GM18498 (cell line): ENCODE data around the gene LRRC27.

ENCODE experiments used
- ATAC-seq: cut with Tn5 transposase; IDR thresholded peaks from one replicate; pipeline ENCODE4 v1.9.1; 2021; ENCODE audit warnings: mild to moderate bottlenecking, moderate library complexity; ENCODE audit not compliant: unreplicated experiment

Gene LRRC27

DNA sequence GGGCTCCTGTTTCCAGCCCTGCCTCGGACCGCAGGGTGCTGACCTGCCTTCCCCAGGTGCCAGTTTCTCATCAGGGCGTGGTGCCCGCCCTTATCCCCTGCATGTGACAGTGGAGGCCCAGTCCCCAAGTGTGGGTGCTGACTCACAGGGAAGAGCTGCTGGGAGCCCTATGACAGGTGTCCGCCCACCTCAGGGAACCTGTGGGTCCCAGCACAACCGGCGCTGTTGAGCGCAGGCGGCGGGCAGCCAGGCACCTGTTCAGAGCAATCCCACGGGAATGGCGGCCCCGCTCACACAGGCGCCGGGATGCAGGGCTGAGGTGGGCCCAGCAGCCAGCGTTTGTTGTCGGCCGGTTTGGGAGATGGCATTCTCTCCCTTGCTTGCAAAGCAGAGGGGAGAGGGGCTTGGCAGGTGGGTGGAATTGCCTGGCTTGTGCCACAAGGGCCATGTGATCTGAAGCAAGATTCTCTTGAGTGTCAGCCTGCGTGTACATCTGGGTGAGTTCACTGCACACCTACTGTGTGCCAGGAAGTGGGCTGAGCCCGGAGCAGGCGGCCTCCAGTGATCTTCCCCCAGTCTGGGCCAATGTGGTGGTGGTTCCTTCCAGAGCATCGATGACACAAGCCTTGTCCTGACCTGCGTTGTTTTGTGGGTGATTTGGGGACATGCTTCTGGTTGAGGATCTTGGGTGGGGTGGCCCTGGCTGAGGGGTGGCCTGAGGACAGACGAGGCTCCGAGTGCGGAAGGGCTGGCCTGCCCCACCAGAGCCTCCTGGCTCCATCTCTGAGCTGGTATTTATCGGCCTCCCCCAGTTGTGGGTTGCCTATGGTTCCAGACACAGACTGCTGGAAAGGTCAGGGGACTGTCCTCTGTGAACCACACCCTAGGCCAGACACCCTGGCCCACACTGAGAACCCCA, 67.4 kb downstream of the LRRC27 start:
- ATAC-seq, result no peak

DNA sequence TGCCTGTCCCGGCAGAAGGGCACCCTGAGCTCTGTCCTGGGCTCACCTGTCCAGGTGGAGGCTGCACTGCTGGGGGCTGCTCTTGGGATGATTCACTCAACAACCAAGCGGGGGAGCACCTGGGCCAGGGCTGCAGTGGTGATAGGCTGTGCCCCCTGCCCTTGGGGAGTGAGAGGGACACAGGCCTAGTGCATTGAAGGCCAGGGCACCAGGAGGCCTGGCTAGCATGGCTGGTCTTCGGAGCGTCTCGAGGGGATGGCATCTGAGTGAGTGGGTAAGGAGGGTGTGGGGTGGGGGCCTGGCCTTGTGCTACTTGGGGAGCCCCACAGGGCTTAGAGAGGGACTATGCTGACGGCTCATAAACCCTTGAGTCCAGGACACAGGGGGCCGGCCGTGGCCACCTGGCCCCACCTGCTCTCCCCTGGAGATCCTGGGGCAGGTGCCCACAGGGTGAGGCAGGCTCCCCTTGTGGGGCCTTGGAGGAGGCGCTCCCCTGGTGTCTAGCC, 68.1 kb downstream of the LRRC27 start:
- no peak for ATAC-seq

DNA sequence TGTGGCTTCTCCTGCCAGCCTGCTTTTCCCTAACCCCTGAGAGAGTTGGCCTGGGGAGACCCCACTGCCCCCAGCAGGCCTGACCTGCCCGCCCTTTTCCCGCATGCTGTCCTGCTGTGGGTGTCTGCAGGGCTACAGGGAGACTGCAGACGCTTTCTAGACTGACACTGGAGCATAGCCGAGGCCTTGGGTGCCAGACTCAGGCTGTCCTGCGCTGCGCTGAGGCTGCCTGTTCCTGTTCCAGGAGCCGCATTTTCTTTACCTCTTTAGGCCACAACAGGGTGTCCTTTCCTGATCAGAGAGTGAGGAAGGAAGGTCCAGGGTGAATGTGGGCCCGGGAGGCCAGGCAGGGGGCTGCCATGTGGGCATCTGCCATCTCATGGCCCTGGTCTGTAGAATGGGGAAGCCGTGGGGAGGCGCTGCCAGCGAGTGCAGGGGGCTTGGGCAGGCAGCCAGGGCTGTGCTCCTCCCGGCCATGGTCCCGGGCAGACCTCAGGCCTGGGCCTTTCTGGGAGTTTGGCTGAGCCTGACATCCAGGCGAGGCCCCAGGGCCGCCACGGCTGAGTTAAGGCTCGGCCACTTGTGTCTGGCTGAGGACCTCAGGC, 68.7 kb downstream of the LRRC27 start:
- no peak for ATAC-seq

DNA sequence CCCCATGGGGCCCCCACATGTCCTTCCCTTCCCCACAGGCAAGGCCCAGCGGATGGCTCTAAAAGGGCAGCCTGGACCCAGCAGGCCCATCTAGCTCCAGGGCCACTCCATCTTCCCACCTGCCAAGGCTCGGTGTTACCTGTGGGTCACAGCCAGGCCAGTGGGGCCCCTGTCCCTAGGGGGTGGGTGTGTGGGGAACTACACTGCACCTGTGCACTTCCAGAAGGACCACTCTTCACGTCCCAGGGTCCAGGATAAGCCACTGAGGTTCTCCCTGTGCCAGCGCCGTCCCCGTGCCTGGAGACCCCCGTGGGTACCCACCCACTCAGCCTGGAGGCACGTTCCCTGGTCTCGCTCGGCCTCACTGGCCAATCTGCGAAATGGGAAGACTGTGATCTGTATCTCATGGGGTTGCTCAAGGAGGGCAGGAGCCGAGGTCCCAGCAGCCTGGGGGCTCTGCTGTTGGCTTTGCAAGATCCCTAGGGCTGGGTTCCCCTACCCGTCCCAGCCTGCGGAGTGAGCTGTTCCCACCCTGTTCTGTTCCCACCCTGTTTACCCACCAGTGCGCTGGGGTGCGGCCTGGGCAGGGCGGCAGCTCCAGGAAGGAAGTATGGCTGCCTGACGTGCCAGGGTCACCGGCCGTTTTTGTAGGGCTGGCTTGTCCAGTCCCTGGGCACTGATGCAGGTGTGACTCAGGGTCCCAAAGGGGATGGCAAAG, 69.6 kb downstream of the LRRC27 start:
- ATAC-seq, result no peak

DNA sequence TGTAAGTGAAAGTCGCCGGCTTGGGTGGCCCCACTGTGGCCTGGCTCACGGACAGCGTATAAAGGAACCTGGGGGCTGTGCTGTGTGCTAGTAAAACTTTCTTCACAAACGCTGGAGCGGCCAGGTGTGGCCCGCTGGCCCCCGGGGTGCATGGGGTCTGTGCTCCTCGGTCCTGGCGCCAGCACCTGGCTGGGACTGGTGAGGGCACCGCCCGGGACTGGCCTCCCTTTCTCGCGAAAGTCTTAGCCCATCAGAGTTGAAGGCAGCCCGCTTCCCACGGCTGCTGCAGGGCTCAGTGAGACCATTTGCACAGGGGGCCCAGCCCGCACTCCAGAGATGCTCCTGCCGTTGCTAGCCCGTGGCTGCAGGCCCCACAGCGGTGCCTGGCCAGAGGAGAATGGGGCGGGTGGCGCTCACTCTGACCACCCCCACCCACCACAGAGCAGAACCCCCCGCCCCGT, 70.8 kb downstream of the LRRC27 start:
- ATAC-seq, result no peak

DNA sequence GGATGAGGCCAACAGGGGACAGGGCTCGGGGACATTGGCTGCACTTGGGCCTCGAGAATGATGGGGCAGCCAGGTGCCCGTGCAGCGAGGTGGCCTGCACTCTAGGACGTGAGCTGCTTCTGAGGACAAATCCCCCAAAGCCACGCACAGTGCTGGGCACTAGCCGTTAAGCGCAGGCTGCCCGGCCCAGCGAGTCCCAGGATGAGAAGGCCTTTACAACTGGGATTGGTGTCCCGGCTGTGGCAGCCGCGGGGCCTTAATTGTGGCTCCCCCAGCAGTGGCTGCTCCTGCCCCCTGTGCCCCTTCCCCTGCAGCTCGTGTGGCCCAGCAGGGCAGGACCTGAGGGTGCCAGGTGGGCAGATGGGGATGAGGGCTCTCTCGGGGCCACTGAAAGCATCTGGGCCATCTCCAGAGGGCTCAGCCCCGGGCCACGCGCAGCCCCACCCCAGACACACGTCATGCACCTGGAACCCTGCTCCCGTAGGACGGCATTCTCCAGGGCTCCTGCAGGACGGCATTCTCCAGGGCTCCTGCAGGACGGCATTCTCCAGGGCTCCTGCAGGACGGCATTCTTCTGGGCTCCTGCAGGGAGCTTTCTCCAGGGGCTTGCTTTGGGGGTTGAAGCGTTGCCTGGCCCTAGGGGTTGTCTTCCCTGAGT, 71.6 kb downstream of the LRRC27 start:
- no peak for ATAC-seq

DNA sequence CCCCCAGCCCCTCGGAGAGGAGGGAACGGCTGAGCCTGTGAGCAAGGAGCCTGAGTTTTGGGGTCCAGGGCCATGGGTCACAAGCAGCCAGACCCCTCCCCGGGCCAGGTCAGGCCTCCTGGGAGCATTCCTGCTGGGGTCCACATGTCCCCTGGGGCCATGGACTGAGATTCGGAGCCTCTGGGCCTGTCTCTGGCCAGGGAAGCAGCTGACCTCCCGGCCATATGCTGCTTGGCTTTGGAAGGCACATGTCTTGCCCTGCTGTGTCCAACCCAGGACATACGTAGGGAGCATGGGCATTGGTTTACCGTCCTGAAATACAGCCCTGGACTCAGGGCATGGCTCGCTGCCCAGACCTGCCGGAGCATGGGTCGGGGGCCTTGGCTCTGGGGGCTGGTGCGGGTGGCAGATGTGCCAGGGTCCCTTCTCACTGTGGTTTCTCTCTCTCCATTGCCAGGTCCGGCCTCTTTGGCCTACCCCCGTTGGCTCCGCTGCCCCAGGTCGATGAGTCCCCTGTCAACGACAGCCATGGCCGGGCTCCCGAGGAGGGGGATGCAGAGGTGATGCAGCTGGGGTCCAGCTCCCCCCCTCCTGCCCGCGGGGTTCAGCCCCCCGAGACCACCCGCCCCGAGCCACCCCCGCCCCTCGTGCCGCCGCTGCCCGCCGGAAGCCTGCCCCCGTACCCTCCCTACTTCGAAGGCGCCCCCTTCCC, 72.3 kb downstream of the LRRC27 start:
- no peak for ATAC-seq

DNA sequence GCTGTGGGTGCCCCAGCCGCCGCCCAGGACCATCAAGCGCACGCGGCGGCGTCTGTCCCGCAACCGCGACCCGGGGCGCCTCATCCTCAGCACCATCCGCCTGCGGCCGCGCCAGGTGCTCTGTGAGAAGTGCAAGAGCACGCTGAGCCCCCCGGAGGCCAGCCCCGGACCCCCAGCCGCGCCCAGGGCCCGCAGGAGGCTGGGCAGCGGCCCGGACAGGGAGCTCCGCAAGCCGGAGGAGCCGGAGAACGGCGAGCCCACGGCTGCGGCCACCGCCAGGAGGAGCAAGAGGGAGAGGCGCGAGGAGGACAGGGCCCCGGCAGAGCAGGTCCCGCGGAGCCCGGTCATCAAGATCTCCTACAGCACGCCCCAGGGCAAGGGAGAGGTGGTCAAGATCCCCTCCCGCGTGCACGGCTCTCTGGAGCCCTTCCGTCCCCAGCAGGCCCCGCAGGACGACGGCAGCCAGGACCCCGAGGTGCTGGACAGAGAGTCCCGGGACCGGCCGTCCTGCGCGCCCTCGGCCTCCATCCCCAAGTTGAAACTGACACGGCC, 73.0 kb downstream of the LRRC27 start:
- no peak for ATAC-seq

DNA sequence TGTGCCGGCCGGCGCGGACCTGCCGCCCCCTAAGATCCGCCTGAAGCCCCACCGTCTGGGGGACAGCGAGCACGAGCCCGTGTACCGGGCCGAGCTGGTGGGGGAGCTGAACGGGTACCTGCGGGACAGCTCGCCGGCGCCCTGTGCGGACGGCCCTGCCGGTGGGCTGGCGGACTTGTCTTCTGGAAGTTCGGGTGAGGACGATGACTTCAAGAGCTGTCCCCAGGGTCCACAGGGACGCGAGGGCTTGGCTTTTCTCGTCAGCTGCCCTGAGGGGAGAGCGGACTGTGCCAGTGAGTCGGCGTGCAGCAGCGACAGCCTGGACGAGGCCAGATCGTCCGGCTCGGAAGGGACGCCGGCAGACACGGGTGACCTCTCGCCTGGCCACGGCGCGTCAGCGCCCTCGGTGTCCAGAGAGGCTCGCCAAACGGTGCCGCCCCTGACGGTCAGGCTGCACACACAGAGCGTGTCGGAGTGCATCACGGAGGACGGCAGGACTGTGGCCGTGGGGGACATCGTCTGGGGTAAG, 73.5 kb downstream of the LRRC27 start:
- no peak for ATAC-seq

DNA sequence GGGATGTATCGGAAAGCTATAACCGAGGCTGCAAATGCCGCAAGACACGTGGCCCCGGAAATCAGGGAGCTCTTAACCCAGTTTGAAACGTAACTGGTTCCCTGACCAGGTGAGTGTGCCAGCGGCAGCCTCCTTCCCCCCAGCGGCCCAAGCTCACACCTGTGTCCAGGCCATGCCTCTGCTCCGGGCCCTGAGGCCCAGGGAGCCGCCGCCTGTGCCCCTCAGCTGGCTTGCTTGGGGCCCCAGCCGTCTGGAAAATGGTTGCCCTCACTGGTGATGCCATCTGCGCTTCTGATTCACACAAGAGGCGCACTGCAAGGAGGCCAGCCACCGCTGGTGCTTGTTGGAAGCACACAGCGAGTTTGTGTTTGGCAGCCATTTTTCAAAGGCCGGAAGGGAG, 74.2 kb downstream of the LRRC27 start:
- ATAC-seq, result no peak

DNA sequence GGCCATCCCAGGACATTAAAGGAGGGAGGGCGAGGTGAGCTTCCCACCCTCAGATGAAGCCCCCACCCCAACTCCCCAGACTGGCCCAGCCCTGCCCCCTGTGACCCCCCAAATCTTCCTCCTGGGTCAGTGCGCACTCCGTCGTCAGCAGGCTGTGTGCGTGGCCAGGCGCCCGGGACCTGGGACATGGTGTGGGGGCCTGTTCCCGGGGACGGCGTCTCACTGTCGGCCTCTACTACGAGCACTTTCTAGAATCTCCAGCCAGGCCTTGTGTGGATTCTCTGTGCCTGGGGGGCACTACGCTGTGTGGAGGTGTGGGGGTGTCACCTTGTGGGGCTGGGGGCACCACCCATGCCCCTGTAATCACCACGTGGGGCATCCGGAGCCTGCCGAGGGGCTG, 74.8 kb downstream of the LRRC27 start:
- ATAC-seq, result no peak

DNA sequence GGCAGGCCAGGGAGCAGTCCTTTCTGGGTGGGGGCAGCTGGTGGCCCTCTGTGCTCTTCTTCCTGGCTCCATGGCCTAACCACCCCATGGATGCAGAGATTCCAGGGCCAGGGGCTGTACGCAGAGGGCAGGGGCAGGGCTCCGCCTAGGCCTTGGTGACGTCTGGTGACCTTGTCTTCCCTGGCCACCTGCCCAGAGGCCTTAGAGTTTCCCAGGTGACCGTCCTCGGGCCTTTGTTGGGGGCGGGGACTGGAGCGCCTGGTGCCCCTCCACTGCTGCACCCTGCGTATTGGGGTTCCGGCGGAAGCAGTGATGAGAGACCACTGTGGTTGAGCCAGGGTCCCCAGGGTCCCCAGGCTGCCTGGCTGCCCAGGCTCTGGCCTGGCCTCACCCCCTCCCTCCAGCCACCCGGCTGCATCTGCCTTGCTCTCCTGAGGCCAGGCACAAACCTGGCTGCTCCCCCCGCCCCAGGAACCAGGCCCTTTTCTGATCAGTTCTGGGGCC, 75.3 kb downstream of the LRRC27 start:
- ATAC-seq, result no peak

DNA sequence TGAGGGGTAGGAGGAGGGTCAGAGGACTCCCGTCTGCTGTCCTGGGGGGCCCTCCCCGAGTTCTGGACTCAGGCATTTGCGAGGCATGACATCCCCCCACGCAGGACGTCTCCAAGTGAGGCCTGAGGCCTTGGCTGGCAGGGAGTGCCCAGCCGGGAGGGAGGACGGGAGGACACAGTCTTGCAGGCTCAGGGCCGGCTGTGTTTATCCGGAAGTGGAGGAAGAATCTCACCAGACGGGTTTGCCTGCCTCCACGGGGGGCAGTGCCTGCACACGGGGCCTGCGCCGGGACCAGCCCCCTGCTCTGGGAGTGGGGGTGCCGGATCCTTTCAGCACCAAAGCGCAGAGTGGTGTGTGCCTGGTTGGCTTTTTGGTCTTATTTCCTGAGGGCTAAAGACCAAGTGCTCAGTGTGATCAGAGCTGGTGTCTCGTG, 75.9 kb downstream of the LRRC27 start:
- no peak for ATAC-seq

DNA sequence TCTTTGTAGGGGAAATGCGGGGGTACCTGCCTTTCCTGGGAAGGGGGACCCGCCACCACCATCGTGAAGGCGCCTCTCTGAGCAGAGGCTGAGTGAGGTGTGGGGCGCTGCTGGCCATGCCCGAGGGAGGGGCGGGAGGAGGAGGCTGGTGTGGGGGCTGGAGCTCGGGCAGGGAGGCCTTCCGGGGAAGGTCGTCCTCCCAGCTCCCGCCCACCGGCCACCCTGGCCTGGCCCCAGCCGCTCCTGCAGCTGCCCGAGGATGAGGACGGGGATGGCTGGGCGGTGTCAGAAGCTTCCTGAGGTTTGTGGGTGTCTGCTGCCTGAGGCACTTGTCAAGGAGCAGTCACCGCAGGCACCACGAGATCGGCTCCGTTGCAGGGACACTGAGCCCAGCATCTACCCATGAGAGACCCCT, 76.4 kb downstream of the LRRC27 start:
- ATAC-seq, result no peak

DNA sequence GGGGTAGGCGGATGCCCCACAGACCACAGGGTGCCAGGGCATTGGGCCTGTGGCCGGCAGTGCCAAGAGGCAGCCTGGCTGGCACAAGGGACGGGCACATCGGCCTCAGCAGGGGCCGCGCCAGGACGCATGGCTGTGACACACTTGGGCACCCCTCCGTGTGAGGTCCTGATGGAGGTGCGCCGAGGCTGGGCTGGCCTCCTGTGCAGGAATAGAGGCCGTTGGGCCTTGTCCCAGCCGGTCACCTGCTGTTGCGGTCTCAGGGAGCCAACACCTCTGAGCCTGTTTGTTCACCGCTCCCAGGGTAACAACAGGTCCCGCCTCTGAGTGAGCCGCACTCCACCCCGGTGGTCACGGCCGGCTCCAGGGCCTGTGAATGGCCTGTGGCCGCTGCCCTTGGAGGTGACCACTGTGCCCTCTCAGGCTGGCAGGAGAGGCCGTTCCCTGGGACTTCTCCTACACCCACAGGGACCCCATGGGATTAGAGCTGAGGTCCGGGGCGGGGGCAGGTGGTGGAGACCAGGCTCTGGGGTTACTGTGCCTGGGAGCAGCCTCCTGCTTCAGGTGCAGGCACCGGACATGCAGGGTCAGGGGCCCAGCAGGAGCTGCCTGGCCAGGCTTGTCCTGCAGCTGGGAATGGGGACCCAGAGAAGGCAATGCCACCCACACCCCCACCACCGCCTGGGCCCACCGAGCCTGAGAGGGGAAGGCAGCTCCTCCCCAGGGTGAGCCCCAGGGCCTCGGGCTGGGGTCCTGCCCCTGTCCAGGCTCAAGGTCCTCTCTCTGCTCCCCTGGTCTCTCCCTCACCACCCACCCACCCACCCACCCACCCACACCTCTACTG, 77.1 kb downstream of the LRRC27 start:
- ATAC-seq, result no peak

DNA sequence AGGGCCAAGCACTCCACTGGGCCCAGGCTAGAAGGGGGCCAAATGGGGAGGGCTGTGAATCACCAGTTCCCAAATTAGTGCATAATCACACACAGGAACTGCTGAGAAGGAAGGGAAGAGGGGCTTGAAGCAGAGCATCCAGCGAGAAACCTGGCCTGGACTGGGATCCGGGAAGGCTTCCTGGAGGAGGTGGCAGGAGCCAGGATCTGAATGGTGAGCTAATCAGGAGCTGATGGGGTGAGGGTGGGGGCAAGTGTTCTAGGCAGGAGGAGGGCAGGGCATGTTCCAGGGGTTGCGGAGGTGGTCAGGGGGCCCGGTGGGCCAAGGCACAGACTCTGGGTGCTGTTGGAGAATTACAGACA, 77.7 kb downstream of the LRRC27 start:
- no peak for ATAC-seq

DNA sequence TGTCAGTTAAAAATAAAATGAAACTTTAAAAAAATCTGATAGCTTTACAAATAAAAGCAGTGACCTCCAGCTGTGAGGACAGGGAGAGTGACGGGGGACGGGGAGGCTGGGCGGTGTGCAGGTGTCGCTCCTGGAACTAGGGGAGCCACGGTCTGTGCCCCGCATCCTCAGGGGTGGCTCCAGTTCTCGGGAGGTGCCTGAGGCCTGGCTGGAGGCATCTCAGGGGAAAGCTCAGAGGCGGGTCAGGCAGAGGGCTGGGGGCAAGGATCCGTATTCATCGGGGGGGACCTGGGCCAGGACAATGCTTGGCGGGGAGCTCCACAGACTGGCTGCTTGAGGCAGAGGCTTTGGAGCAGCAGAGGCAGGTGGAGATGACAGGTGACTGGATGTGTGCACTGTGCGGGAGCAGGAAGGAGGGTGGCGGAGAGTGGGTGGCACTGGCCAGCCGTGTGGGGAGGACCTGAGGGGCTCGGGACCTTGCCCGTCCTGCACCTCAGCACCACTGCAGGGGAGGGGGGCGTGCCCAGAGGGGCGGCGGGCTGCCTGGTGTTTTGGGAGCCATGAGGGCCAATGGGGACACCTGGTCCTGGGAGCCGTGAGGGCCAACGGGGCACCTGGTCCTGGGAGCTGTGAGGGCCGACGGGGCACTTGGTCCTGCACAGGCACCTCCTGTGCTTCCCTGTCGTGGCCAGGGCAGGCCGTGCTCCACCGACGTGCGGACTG, 78.2 kb downstream of the LRRC27 start:
- ATAC-seq, result no peak
